HepG2 (cell line): ENCODE measurements around the gene ERMARD. TPM values are rescaled to one million over a fixed set of nuclear protein-coding genes. Genes with fewer than 3 reads are reported as not detected.

Experiments
- ATAC-seq: fragments of 200-7000 bp; cut with Tn5 transposase; 3 replicates; pipeline ENCODE4 v1.9.1; 2020; ENCODE audit warnings: mild to moderate bottlenecking, moderate library complexity
- BruUV-seq: library from RNA; stranded (reverse); fragments of 400-500 nt; replicated peaks from 2 replicates; lab custom pipeline; 2021; lab: Mats Ljungman, UMichigan
- CTCF ChIA-PET: fragments of 300-600 bp; formaldehyde crosslinking; extraction: SDS; loops from one replicate; lab custom pipeline; 2021; ENCODE audit warnings: low total read pairs, inconsistent platforms, low intra/inter-chr PET ratio; lab: Yijun Ruan, JAX
- POLR2A ChIA-PET: fragments of 350-600 bp; sonication (Branson Sonifier 250); formaldehyde crosslinking; loops from one replicate; lab custom pipeline; 2020; ENCODE audit warnings: antibody characterized with exemption, inconsistent platforms; lab: Yijun Ruan, JAX
- DNase-seq: peaks from one replicate; pipeline ENCODE4 v3.0.0-alpha.2; 2015; ENCODE audit warnings: low spot score
- FAIRE-seq: peaks from 3 replicates; lab custom pipeline; 2011; peaks lifted over from hg19 to GRCh38; lab: Jason Lieb, UNC
- H2AFZ ChIP-seq: one replicate; pipeline ENCODE4 v1.6.1; 2011; ENCODE audit warnings: low read length, inconsistent platforms
- H3K27ac ChIP-seq: fragments of 300-600 bp; 3 replicates; pipeline ENCODE4 v1.8.0; 2011; ENCODE audit warnings: mixed run types, mild to moderate bottlenecking, mixed read lengths, low read length, inconsistent platforms; ENCODE audit not compliant: insufficient read depth; ENCODE audit errors: extremely low read length
- H3K27me3 ChIP-seq, 2 experiments: fragments of 200-600 bp in 1 of 2; 2 replicates in 1 of 2; 3 replicates in 1 of 2; pipeline versions ENCODE4 v1.6.0 to v1.8.0; 2011; ENCODE audit warnings: low read length in 2 of 2, mild to moderate bottlenecking in 2 of 2, moderate library complexity in 2 of 2, inconsistent platforms in 1 of 2; ENCODE audit not compliant: insufficient read depth in 2 of 2, control insufficient read depth in 1 of 2
- H3K36me3 ChIP-seq, 2 experiments: fragments of 200-600 bp in 1 of 2; replicated peaks in 1 of 2; 2 replicates in 1 of 2; 3 replicates in 1 of 2; pipeline versions ENCODE4 v1.5.1 to v1.8.0; 2011; ENCODE audit warnings: low read length in 2 of 2, inconsistent platforms in 1 of 2; ENCODE audit not compliant: insufficient read depth in 2 of 2, control insufficient read depth in 1 of 2
- H3K4me1 ChIP-seq: 2 replicates; pipeline ENCODE4 v1.5.1; 2012; ENCODE audit warnings: low read length, inconsistent platforms; ENCODE audit not compliant: insufficient read depth
- H3K4me2 ChIP-seq: 2 replicates; pipeline ENCODE4 v1.6.0; 2011; ENCODE audit warnings: low read depth, low read length, inconsistent platforms
- H3K4me3 ChIP-seq, 3 experiments: fragments of 200-600 bp in 1 of 3; sonication (generic), shearing (Covaris generic) in 1 of 3; replicated peaks in 1 of 3; 2 replicates each; pipeline ENCODE4 v1.5.1; 2011 to 2016; ENCODE audit warnings: low read length in 3 of 3, inconsistent platforms in 2 of 3, low read depth in 2 of 3, mild to moderate bottlenecking in 2 of 3, control low read depth in 1 of 3, mixed read lengths in 1 of 3; ENCODE audit not compliant: insufficient read depth in 1 of 3
- H3K79me2 ChIP-seq: one replicate; pipeline ENCODE4 v1.6.1; 2011; ENCODE audit warnings: low read length, inconsistent platforms; ENCODE audit not compliant: insufficient read depth
- H3K9ac ChIP-seq: 2 replicates; pipeline ENCODE4 v1.6.0; 2011; ENCODE audit warnings: mild to moderate bottlenecking, low read depth, low read length, inconsistent platforms; ENCODE audit not compliant: insufficient read depth
- H3K9me3 ChIP-seq: 2 replicates; pipeline ENCODE4 v1.5.1; 2012; ENCODE audit warnings: mild to moderate bottlenecking, low read length
- H4K20me1 ChIP-seq: 2 replicates; pipeline ENCODE4 v1.6.0; 2011; ENCODE audit warnings: inconsistent platforms, mild to moderate bottlenecking, low read length, moderate library complexity; ENCODE audit not compliant: insufficient read depth
- AHR ChIP-seq: IDR thresholded peaks from 2 replicates; pipeline ENCODE4 v1.6.1; 2018; ENCODE audit warnings: missing genetic modification reagents, missing compliant biosample characterization
- ARNT2 ChIP-seq: sonication (generic); formaldehyde crosslinking; IDR thresholded peaks from 2 replicates; pipeline ENCODE4 v1.8.0; 2022; ENCODE audit warnings: mild to moderate bottlenecking, low read depth, missing genetic modification reagents, moderate library complexity
- CHD4 ChIP-seq: fragments of 200-600 bp; sonication (generic); IDR thresholded peaks from 2 replicates; pipeline ENCODE4 v1.7.0; 2017; ENCODE audit warnings: mild to moderate bottlenecking, low read length, borderline replicate concordance
- KDM3A ChIP-seq: IDR thresholded peaks from 2 replicates; pipeline ENCODE4 v1.6.1; 2018; ENCODE audit warnings: low read depth, missing compliant biosample characterization
- KLF16 ChIP-seq, 2 experiments: sonication (generic) in 1 of 2; formaldehyde crosslinking in 1 of 2; IDR thresholded peaks; 2 replicates each; pipeline versions ENCODE4 v1.6.1 to v1.8.0; 2016 to 2023; ENCODE audit warnings: missing genetic modification reagents in 2 of 2, missing compliant biosample characterization in 1 of 2
- NRL ChIP-seq: sonication (generic); formaldehyde crosslinking; IDR thresholded peaks from 2 replicates; pipeline ENCODE4 v1.5.0; 2020; ENCODE audit warnings: missing genetic modification reagents, mild to moderate bottlenecking, moderate library complexity, borderline replicate concordance
- RAD51 ChIP-seq: fragments of 450-650 bp; IDR thresholded peaks from 2 replicates; pipeline ENCODE4 v1.6.1; 2016; ENCODE audit warnings: borderline replicate concordance
- SMAD3 ChIP-seq: sonication (generic); formaldehyde crosslinking; IDR thresholded peaks from 2 replicates; pipeline ENCODE4 v1.4.0; 2020; ENCODE audit warnings: missing genetic modification reagents
- TBL1XR1 ChIP-seq: fragments of 150-350 bp; IDR thresholded peaks from 2 replicates; pipeline ENCODE4 v1.6.1; 2014; ENCODE audit warnings: borderline replicate concordance, low read length; ENCODE audit not compliant: partially characterized antibody
- ZNF143 ChIP-seq: sonication (generic); formaldehyde crosslinking; IDR thresholded peaks from 2 replicates; pipeline ENCODE4 v1.4.0; 2020; ENCODE audit warnings: missing genetic modification reagents
- ZNF180 ChIP-seq: sonication (generic); formaldehyde crosslinking; IDR thresholded peaks from 2 replicates; pipeline ENCODE4 v1.4.0; 2020; ENCODE audit warnings: low read depth, missing genetic modification reagents, borderline replicate concordance
- WGBS: methylation state at CpG from one replicate; pipeline ENCODE4 v1.1.6; 2017; ENCODE audit warnings: low lambda C conversion rate; 5-methylcytosine and 5-hydroxymethylcytosine counted together
- in situ Hi-C: cut with HindIII; loops from 2 replicates; pipeline ENCODE4 v1.10.0; 2017; ENCODE audit warnings: low pct_unique_long_range_greater_than_20kb; ENCODE audit not compliant: extremely low pct_ligation_motif_present
- intact Hi-C: fragments of 100-400 bp; cut with micrococcal nuclease; formaldehyde crosslinking; loops from one replicate; pipeline ENCODE4 v1.10.0; 2022; ENCODE audit not compliant: unreplicated experiment
- polyA plus RNA-seq, 8 experiments: library from polyadenylated mRNA; depleted of rRNA in 3 of 8; stranded (reverse) in 7 of 8; unstranded in 1 of 8; fragments of >200 nt; fragmentation: Illumina TruSeq in 4 of 8; extraction: Trizol in 4 of 8; gene quantifications; 2 replicates each; pipeline versions ENCODE4 v1.2.1 to v1.2.3, GENCODE V29; 2011 to 2016; ENCODE audit warnings: low read depth in 4 of 8, missing spikeins in 1 of 8, mixed read lengths in 1 of 8; ENCODE audit not compliant: insufficient read depth in 1 of 8
- total RNA-seq, 5 experiments: library from RNA; depleted of rRNA; stranded (reverse); fragments of >200 nt; fragmentation: Illumina TruSeq; extraction: Trizol; gene quantifications; 2 replicates each; pipeline ENCODE4 v1.2.3, GENCODE V29; 2016; ENCODE audit warnings: low read depth in 1 of 5
- TF ChIP-seq, protein P1 (sequence below): sonication (generic); formaldehyde crosslinking; IDR thresholded peaks from 2 replicates; pipeline ENCODE4 v1.5.1; 2020; ENCODE audit warnings: missing genetic modification reagents, mild to moderate bottlenecking, borderline replicate concordance
- TF ChIP-seq, protein P2 (sequence below): sonication (generic); formaldehyde crosslinking; conservative IDR thresholded peaks from 2 replicates; pipeline ENCODE4 v1.8.1; 2023; ENCODE audit warnings: missing genetic modification reagents

ERMARD gene
- total and polyA plus RNA-seq, 2 of the 13 experiments (the other 11 are each of a cell fraction or from before 2014, with no cell fraction given), result 8.8 to 10.7 TPM

DNA sequence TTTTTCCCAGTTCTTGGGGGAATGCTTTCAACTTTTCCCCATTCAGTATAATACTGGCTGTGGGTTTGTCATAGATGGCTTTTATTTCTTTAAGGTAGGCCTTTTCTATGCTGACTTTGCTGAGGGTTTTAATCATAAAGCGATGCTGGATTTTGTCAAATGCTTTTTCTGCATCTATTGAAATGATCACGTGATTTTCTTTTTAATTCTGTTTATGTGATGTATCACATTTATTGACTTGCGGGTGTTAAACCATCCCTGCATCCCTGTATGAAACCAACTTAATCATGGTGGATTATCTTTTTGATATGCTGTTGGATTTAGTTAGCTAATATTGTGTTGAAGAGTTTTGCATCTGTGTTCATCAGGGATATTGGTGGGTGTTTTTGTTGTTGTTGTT, 65.6 kb downstream of the ERMARD start:
- TF ChIP-seq TBL1XR1 (no peak), RAD51 (peak; percentile 56; the same call in 1 of the 2 replicates)
- intact Hi-C loops, result no loop called here

DNA sequence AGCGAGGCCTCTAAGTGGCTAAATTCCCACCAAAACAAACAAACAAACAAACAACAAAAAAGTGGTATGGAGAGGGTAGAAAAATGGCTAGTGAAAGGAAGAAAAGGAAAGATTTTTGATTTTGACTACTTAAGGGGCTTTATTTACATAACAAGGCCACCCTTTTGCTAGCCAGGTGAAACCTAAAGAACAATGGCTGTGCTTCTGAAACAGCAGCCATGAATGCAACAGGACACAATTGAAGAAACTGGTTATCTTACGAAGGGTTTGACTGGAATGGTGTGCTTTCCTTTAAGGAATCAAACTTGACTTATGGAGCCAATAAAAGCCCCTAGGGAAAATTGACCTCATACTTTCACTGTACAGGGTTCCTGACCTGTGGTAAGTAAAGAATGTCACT, 68.9 kb downstream of the ERMARD start:
- POLR2A ChIA-PET, result no interaction called here
- Histone ChIP-seq H3K36me3 (no peaks in the 10 kb centered on the region), H3K27ac (no peak overlapping the region), H3K9ac (no peak overlapping the region), H3K27me3 (no peaks in the 10 kb centered on the region)
- intact Hi-C loops, result no loop called here
- no peak for ATAC-seq
- WGBS, result 83% methylated on average over 2 of the region's 2 CpGs
- TF ChIP-seq ZNF143 (CRISPR knock-in tag) (no peak), KDM3A (no peak), AHR (no peak), KLF16 (CRISPR knock-in tag; IDR thresholded peaks at IDR 0.05) (no peak), ZNF180 (CRISPR knock-in tag) (no peak), NRL (CRISPR knock-in tag) (no peak), SMAD3 (CRISPR knock-in tag) (no peak), CHD4 (no peak), ARNT2 (CRISPR knock-in tag) (no peak)
- TF ChIP-seq, protein P1, sequence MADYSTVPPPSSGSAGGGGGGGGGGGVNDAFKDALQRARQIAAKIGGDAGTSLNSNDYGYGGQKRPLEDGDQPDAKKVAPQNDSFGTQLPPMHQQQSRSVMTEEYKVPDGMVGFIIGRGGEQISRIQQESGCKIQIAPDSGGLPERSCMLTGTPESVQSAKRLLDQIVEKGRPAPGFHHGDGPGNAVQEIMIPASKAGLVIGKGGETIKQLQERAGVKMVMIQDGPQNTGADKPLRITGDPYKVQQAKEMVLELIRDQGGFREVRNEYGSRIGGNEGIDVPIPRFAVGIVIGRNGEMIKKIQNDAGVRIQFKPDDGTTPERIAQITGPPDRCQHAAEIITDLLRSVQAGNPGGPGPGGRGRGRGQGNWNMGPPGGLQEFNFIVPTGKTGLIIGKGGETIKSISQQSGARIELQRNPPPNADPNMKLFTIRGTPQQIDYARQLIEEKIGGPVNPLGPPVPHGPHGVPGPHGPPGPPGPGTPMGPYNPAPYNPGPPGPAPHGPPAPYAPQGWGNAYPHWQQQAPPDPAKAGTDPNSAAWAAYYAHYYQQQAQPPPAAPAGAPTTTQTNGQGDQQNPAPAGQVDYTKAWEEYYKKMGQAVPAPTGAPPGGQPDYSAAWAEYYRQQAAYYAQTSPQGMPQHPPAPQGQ (CRISPR knock-in tag), result no peak
- TF ChIP-seq, protein P2, sequence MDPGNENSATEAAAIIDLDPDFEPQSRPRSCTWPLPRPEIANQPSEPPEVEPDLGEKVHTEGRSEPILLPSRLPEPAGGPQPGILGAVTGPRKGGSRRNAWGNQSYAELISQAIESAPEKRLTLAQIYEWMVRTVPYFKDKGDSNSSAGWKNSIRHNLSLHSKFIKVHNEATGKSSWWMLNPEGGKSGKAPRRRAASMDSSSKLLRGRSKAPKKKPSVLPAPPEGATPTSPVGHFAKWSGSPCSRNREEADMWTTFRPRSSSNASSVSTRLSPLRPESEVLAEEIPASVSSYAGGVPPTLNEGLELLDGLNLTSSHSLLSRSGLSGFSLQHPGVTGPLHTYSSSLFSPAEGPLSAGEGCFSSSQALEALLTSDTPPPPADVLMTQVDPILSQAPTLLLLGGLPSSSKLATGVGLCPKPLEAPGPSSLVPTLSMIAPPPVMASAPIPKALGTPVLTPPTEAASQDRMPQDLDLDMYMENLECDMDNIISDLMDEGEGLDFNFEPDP (CRISPR knock-in tag), result no peak
- TF ChIP-seq, all 625 proteins: peak for 0
- BruUV-seq, result no TSS peak
- no peak overlapping the region for H3K4me2 ChIP-seq
- H3K4me3 ChIP-seq, result no peak overlapping the region
- H2AFZ ChIP-seq, result no peak overlapping the region
- FAIRE-seq (no peak), DNase-seq (no peak)
- H3K79me2 ChIP-seq, result no peaks in the 10 kb centered on the region
- CTCF ChIA-PET, result no interaction called here
- peaks cover 8% of the 10 kb centered on the region; the same call in 1 of the 2 replicates for H3K9me3 ChIP-seq
- H4K20me1 ChIP-seq, result no peaks in the 10 kb centered on the region
- in situ Hi-C loops, result no loop called here
- H3K4me1 ChIP-seq, result no peaks in the 10 kb centered on the region

More for the DNA sequence above, 65.6 kb downstream of the ERMARD start:
- Histone ChIP-seq H3K4me1 (no peaks in the 10 kb centered on the region), H3K4me2 (no peak overlapping the region), H3K9me3 (peaks cover 8% of the 10 kb centered on the region; the same call in 1 of the 2 replicates), H3K27ac (no peak overlapping the region), H3K79me2 (no peaks in the 10 kb centered on the region), H3K9ac (no peak overlapping the region), H3K27me3 (no peaks in the 10 kb centered on the region), H3K36me3 (no peaks in the 10 kb centered on the region), H2AFZ (no peak overlapping the region), H3K4me3 (no peak overlapping the region), H4K20me1 (no peaks in the 10 kb centered on the region)
- ATAC-seq (no peak), DNase-seq (no peak), FAIRE-seq (no peak)
- no TSS peak for BruUV-seq
- CTCF ChIA-PET, result no interaction called here
- POLR2A ChIA-PET, result no interaction called here
- in situ Hi-C loops, result no loop called here
- 72% methylated on average over 3 of the region's 3 CpGs for WGBS
